Heart left ventricle (tissue), 16 donors: ENCODE measurements around the gene PRPSAP2. TPM values are rescaled to one million over a fixed set of nuclear protein-coding genes. Genes with fewer than 3 reads are reported as not detected.

Experiments
- ATAC-seq, 4 donors: fragments of 200-7000 bp; cut with Tn5 transposase; one replicate each; pipeline ENCODE4 v1.9.1; 2020 to 2022; ENCODE audit warnings: moderate library complexity in 4 of 4, mild to moderate bottlenecking in 3 of 4, moderate number of reproducible peaks in 1 of 4
- DNase-seq, 5 donors: peaks; one replicate each; pipeline ENCODE4 v3.0.0-alpha.2; 2020
- H3K27ac ChIP-seq, 12 donors: fragments of 200-600 bp; sonication (generic) in 4 of 12; one replicate each; pipeline versions ENCODE4 v1.5.0 to v1.8.0; 2016 to 2022; ENCODE audit warnings: mild to moderate bottlenecking in 2 of 12
- H3K27me3 ChIP-seq, 9 donors: fragments of 200-600 bp; sonication (generic) in 2 of 9; one replicate each; pipeline versions ENCODE4 v1.5.1 to v1.8.0; 2016 to 2022; ENCODE audit warnings: mild to moderate bottlenecking in 3 of 9
- H3K36me3 ChIP-seq, 9 donors: fragments of 200-600 bp; sonication (generic) in 2 of 9; one replicate each; pipeline versions ENCODE4 v1.5.0 to v1.8.0; 2018 to 2022; ENCODE audit warnings: mild to moderate bottlenecking in 2 of 9
- H3K4me1 ChIP-seq, 12 donors: fragments of 200-600 bp; sonication (generic) in 4 of 12; one replicate each; pipeline versions ENCODE4 v1.5.0 to v1.8.0; 2016 to 2022; ENCODE audit warnings: mild to moderate bottlenecking in 3 of 12
- H3K4me3 ChIP-seq, 12 donors: fragments of 200-600 bp; sonication (generic) in 4 of 12; one replicate each; pipeline versions ENCODE4 v1.5.0 to v1.8.0; 2017 to 2022; ENCODE audit warnings: mild to moderate bottlenecking in 9 of 12, moderate library complexity in 4 of 12
- H3K9me3 ChIP-seq, 12 donors: fragments of 200-600 bp; sonication (generic) in 4 of 12; one replicate each; pipeline versions ENCODE4 v1.5.0 to v1.8.0; 2016 to 2022; ENCODE audit warnings: mild to moderate bottlenecking in 1 of 12
- POLR2A ChIP-seq, 2 donors: fragments of 450-650 bp; IDR thresholded peaks; one replicate each; pipeline ENCODE4 v1.6.1; 2017; ENCODE audit warnings: antibody characterized with exemption in 2 of 2, mild to moderate bottlenecking in 2 of 2, moderate library complexity in 2 of 2
- WGBS, 4 donors: extraction: QIAGEN DNeasy Blood & Tissue Kit in 2 of 4; methylation state at CpG; one replicate each; pipeline versions ENCODE4 v1.1.5 to v1.1.7; 2013 to 2018; 5-methylcytosine and 5-hydroxymethylcytosine counted together
- intact Hi-C, 10 donors: fragments of 100-400 bp; cut with DNase I; formaldehyde crosslinking; loops; one replicate each; pipeline versions ENCODE4 v1.11.1 to v1.14.2; 2022
- polyA plus RNA-seq, 2 donors: library from polyadenylated mRNA; stranded (reverse); fragments of 200-250 nt; gene quantifications; one replicate each; pipeline ENCODE4 v1.2.3, GENCODE V29; 2013
- total RNA-seq, 9 donors: library from RNA; depleted of rRNA in 2 of 9; stranded (reverse); fragments of >200 nt in 2 of 9; fragmentation: NEBNext Ultra II Directional in 3 of 9; extraction: Animal tissue kit (Norgen Biotek cat#: 25700) in 3 of 9; gene quantifications; one replicate each; pipeline versions ENCODE4 v1.1.0 to v1.2.4, GENCODE V29; 2016 to 2023
- TF ChIP-seq, protein P1 (sequence below), 12 donors: fragments of 200-600 bp; sonication (generic) in 4 of 12; IDR thresholded peaks; one replicate each; pipeline versions ENCODE4 v1.5.0 to v1.8.0; 2018 to 2022; ENCODE audit warnings: antibody characterized with exemption in 12 of 12, mild to moderate bottlenecking in 5 of 12
- donor health status: ischemic (EF 13 %, LVEDD 7.1; RV severe dilation, severe dysfunction).
- donor health status: healthy with polysubstance abuse.
- donor health status: DM: no; HTN: yes; CAD: no.
- donor health status: DM: no; HTN: no; CAD: no.
- donor health status: ischemic (EF 25% LVEDD 6.9; RV normal size, moderate dysfunction).
- donor health status: ischemic (EF 25% LVEDD 5.7; RV mildly dilated, moderate dysfunction).
- donor health status: healthy.
- donor health status: DM: yes; HTN: yes; CAD: no.
- donor health status: ischemic (EF 35%, LVEDD 5.7; RV mildly dilated, moderate dysfunction).
- donor health status: nonischemic (EF 11% LVEDD 7.7; RV severe dilation, severe dysfunction).
- donor health status: DM: yes; HTN: yes; CAD: no.
- donor health status: PGD.
- donor health status: ischemic (EF 29% LVEDD 5.4; RV normal size, mild dysfunction).
- donor health status: nonischemic (EF 23%, LVEDD 6.1; RV moderate dilation, normal function).

The PRPSAP2 gene
- total and polyA plus RNA-seq, 11 donors, result 11.0 to 26.2 (median 17.8) TPM

DNA sequence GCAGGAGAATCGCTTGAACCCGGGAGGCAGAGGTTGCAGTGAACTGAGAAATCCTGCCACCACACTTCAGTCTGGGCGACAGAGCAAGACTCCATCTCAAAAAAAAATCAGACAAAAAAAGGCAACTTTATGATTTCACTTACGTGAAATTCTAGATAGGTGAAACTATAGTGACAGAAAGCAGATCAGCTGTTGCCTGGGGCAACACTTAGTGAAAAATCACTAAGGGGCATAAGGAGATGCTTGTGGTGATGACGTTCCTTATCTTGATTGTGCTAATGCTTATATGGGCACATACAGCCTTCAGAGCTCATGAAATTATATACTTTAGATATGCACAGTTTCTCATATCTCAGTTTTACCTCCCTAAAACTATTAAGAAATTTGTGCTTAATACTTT lies 52.4 kb downstream of the PRPSAP2 start:
- peaks cover 0 to 85% (median 67%) of the 10 kb centered on the region in 9 donors for H3K36me3 ChIP-seq

DNA sequence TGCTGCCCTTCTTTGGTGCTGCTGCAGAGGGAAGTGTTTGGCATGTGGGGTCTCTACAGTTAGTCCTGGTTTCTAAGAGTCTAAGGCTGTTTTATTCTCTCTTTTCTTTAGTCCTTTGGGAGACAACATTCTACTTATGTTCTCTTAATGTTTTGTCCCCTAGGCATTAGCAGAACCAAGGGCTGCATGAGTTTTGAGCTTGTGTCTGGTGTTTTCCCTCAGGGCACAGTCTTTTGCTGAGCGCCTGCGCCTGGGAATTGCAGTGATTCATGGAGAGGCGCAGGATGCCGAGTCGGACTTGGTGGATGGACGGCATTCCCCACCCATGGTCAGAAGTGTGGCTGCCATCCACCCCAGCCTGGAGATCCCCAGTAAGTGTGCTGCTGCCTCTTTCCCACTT lies 53.0 kb downstream of the PRPSAP2 start:
- WGBS, 4 donors, result 95 to 97% (median 96%) methylated on average over 6 of the region's 6 CpGs
- ATAC-seq (no peak), DNase-seq (no peak)
- Histone ChIP-seq H3K4me1 (no peaks in the 10 kb centered on the region), H3K9me3 (no peaks in the 10 kb centered on the region), H3K27me3 (no peaks in the 10 kb centered on the region), H3K27ac (no peak overlapping the region), H3K36me3 (peaks cover 0 to 87% (median 69%) of the 10 kb centered on the region in 9 donors), H3K4me3 (no peak overlapping the region)
- no peak for TF ChIP-seq POLR2A (IDR thresholded peaks at IDR 0.05)
- TF ChIP-seq, protein P1, sequence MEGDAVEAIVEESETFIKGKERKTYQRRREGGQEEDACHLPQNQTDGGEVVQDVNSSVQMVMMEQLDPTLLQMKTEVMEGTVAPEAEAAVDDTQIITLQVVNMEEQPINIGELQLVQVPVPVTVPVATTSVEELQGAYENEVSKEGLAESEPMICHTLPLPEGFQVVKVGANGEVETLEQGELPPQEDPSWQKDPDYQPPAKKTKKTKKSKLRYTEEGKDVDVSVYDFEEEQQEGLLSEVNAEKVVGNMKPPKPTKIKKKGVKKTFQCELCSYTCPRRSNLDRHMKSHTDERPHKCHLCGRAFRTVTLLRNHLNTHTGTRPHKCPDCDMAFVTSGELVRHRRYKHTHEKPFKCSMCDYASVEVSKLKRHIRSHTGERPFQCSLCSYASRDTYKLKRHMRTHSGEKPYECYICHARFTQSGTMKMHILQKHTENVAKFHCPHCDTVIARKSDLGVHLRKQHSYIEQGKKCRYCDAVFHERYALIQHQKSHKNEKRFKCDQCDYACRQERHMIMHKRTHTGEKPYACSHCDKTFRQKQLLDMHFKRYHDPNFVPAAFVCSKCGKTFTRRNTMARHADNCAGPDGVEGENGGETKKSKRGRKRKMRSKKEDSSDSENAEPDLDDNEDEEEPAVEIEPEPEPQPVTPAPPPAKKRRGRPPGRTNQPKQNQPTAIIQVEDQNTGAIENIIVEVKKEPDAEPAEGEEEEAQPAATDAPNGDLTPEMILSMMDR (IDR thresholded peaks at IDR 0.05), result no peak
- intact Hi-C loops, result no loop called here

More for the DNA sequence above, 52.4 kb downstream of the PRPSAP2 start:
- Histone ChIP-seq H3K4me1 (no peaks in the 10 kb centered on the region), H3K4me3 (no peak overlapping the region), H3K27me3 (no peaks in the 10 kb centered on the region), H3K9me3 (no peaks in the 10 kb centered on the region), H3K27ac (no peak overlapping the region)
- intact Hi-C loops, result no loop called here
- ATAC-seq (no peak), DNase-seq (no peak)
- 92 to 96% (median 95%) methylated on average over 5 of the region's 5 CpGs for WGBS, 4 donors
- TF ChIP-seq POLR2A (IDR thresholded peaks at IDR 0.05), result no peak

DNA sequence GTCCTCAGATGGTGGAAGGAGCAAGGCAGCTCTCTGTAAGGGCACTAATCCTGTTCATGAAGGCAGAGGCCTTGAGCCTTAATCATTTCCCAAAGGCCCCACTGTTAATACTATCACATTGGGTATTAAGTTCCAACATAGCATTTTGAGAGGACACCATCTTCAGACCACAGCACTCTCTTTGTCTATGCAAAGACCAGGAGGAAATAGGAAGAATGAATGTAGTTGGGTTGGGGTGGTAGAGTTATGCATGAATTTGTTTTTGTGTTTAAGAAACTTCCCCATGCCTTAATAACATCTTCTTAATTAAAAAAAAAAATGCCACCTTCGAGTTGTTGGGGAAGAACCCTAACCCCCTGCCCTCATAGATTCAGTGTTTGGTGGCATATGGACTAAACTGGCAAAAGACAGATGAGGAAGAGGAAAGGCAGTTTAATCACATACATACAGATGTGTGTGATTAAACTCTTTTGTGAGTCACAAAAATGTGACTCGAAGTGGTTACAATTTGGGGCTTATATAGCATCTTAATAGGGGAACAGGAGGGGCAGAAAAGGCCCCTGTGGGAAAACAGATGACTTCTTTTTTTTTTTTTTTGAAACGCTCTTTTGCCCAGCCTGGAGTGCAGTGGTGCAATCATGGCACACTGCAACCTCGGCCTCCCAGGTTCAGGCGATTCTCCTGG lies 59.0 kb downstream of the PRPSAP2 start:
- no peak overlapping the region for H3K27ac ChIP-seq
- ATAC-seq, result no peak
- H3K27me3 ChIP-seq, result no peaks in the 10 kb centered on the region
- peaks cover 0 to 62% (median 49%) of the 10 kb centered on the region in 9 donors for H3K36me3 ChIP-seq
- TF ChIP-seq, protein P1 (IDR thresholded peaks at IDR 0.05), result no peak
- no peak for TF ChIP-seq POLR2A (IDR thresholded peaks at IDR 0.05)
- H3K9me3 ChIP-seq, result no peaks in the 10 kb centered on the region
- no peak overlapping the region for H3K4me3 ChIP-seq
- H3K4me1 ChIP-seq, result peaks cover 0 to 22% (median 11%) of the 10 kb centered on the region in 12 donors
- DNase-seq, result no peak
- 78 to 94% (median 80%) methylated on average over 5 of the region's 5 CpGs for WGBS, 4 donors
- intact Hi-C loops, result no loop called here

DNA sequence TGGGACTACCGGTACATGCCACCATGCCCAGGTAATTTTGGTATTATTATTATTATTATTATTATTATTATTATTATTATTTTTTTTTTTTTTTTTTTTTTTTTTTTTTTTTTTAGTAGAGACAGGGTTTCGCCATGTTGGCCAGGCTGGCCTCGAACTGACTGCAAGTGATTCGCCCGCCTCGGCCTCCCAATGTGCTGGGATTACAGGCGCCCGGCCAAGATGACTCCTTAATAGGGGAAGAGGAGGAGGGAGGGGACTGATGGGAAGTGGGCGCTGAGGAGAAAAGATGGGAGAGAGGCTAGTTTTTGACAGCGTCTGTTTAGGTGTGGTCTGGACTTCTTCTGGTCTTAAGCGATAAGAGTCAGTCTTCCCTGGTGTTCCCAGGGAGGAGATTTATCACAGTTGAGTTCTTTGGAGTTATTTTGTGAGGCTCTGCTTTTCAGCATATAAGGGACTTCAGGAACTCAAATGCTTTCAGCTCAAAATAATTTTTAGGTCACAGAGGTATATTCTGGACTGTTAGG lies 59.6 kb downstream of the PRPSAP2 start:
- no peak for DNase-seq
- Histone ChIP-seq H3K9me3 (no peaks in the 10 kb centered on the region), H3K27me3 (no peaks in the 10 kb centered on the region), H3K27ac (no peak overlapping the region), H3K36me3 (peaks cover 0 to 55% (median 43%) of the 10 kb centered on the region in 9 donors), H3K4me1 (peaks cover 0 to 27% (median 13%) of the 10 kb centered on the region in 12 donors), H3K4me3 (no peak overlapping the region)
- TF ChIP-seq, protein P1 (IDR thresholded peaks at IDR 0.05), result no peak
- TF ChIP-seq POLR2A (IDR thresholded peaks at IDR 0.05), result no peak
- 91 to 96% (median 93%) methylated on average over 11 of the region's 11 CpGs for WGBS, 4 donors
- intact Hi-C loops, result no loop called here
- ATAC-seq, result no peak
